ENCODE measurements around the gene SSTR3. TPM values are rescaled to one million over a fixed set of nuclear protein-coding genes. Genes with fewer than 3 reads are reported as not detected.
"Not testable (repeated sequence)": the region's sequence is repeated elsewhere in the genome, so short reads cannot be mapped to it uniquely, and the experiment has no call there.

SSTR3 gene
- total and polyA plus RNA-seq, 3 donors from 2014 or later: 26.8 to 54.4 (median 40.1) TPM

GRCh38 chr22:37254867-37255233 is 42.6 kb upstream of the SSTR3 start:
- no peaks in the 10 kb centered on the region for H3K27me3 ChIP-seq
- H3K9me3 ChIP-seq: no peaks in the 10 kb centered on the region
- no peak for TF ChIP-seq CTCF (IDR thresholded peaks at IDR 0.05)
- TF ChIP-seq POLR2A (IDR thresholded peaks at IDR 0.05): no peak
- H3K4me1 ChIP-seq: no peaks in the 10 kb centered on the region
- DNase-seq: no peak
- H3K27ac ChIP-seq: no peak overlapping the region
- 67 to 73% methylated on average over 5 of the region's 5 CpGs for WGBS, 2 donors
- no peaks in the 10 kb centered on the region for H3K36me3 ChIP-seq (ENCODE audit: low read depth, missing control alignments)
- intact Hi-C loops (cut with DNase I; ENCODE audit: low total_unique reads): no loop called here
- no peak overlapping the region for H3K4me3 ChIP-seq

- no peak for DNase-seq
- H3K27ac ChIP-seq: no peak overlapping the region
- intact Hi-C loops (cut with DNase I; ENCODE audit: low total_unique reads): no loop called here
- no peaks in the 10 kb centered on the region for H3K27me3 ChIP-seq
- 90 to 96% methylated on average over 5 of the region's 5 CpGs for WGBS, 2 donors
- no peaks in the 10 kb centered on the region for H3K36me3 ChIP-seq (ENCODE audit: low read depth, missing control alignments)
- no peaks in the 10 kb centered on the region for H3K9me3 ChIP-seq
- no peak overlapping the region for H3K4me3 ChIP-seq
- no peaks in the 10 kb centered on the region for H3K4me1 ChIP-seq
- no peak for TF ChIP-seq CTCF (IDR thresholded peaks at IDR 0.05)
- no peak for TF ChIP-seq POLR2A (IDR thresholded peaks at IDR 0.05)
Measured at GRCh38 chr22:37254209-37254866, 42.1 kb upstream of the SSTR3 start.

GRCh38 chr22:37253126-37253660 is 40.9 kb upstream of the SSTR3 start:
- Histone ChIP-seq H3K4me3 (no peak overlapping the region), H3K27ac (no peak overlapping the region), H3K9me3 (no peaks in the 10 kb centered on the region), H3K36me3 (ENCODE audit: low read depth, missing control alignments) (no peaks in the 10 kb centered on the region), H3K4me1 (no peaks in the 10 kb centered on the region), H3K27me3 (no peaks in the 10 kb centered on the region)
- WGBS, 2 donors: 56 to 63% methylated on average over 7 of the region's 7 CpGs
- DNase-seq: no peak
- intact Hi-C loops (cut with DNase I; ENCODE audit: low total_unique reads): no loop called here
- TF ChIP-seq CTCF (IDR thresholded peaks at IDR 0.05): no peak
- no peak for TF ChIP-seq POLR2A (IDR thresholded peaks at IDR 0.05)

- H3K27ac ChIP-seq; H3K27me3 ChIP-seq; H3K9me3 ChIP-seq; H3K4me1 ChIP-seq; H3K36me3 ChIP-seq (ENCODE audit: low read depth, missing control alignments); intact Hi-C loops (cut with DNase I; ENCODE audit: low total_unique reads); H3K4me3 ChIP-seq; DNase-seq: not testable (repeated sequence)
- WGBS, 2 donors: 89 to 90% methylated on average over 8 of the region's 8 CpGs
Measured at GRCh38 chr22:37251836-37252235, 39.6 kb upstream of the SSTR3 start.

GRCh38 chr22:37249986-37250385 is 37.7 kb upstream of the SSTR3 start:
- H3K27me3 ChIP-seq: no peaks in the 10 kb centered on the region
- no peaks in the 10 kb centered on the region for H3K9me3 ChIP-seq
- no peaks in the 10 kb centered on the region for H3K4me1 ChIP-seq
- intact Hi-C loops (cut with DNase I; ENCODE audit: low total_unique reads): no loop called here
- no peak overlapping the region for H3K27ac ChIP-seq
- TF ChIP-seq CTCF (IDR thresholded peaks at IDR 0.05) (no peak), POLR2A (IDR thresholded peaks at IDR 0.05) (no peak)
- no peak for DNase-seq
- WGBS, 2 donors: 84 to 86% methylated on average over 12 of the region's 12 CpGs
- no peak overlapping the region for H3K4me3 ChIP-seq
- H3K36me3 ChIP-seq (ENCODE audit: low read depth, missing control alignments): no peaks in the 10 kb centered on the region

All from testis (tissue), 3 donors.